GM19468 (cell line): ENCODE data around the gene FAM110A.
"Not testable (repeated sequence)": the region's sequence is repeated elsewhere in the genome, so short reads cannot be mapped to it uniquely, and the experiment has no call there.

Experiments used
- ATAC-seq: cut with Tn5 transposase; IDR thresholded peaks from one replicate; pipeline ENCODE4 v1.9.1; 2021; ENCODE audit warnings: mild to moderate bottlenecking, moderate library complexity, moderate number of reproducible peaks; ENCODE audit not compliant: unreplicated experiment; ENCODE audit errors: extremely low read depth

FAM110A gene

DNA sequence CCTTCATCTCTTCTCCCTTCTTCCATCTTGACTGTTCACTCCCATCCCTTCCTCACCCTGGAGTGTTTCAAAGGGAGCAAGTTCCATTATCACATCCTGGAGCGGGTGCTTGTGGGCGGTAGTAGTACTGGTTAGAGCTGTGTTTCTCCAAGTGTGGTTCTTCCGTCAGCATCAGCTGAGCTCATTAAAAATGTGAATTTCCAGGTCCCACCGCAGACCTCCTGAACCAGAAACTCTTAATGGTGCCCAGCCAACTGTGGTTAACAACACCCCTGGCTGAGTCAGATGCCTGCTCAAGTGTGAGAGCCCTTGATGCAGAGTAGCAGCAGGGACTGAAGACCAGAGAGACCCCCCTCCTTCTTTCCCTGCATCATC lies 58.2 kb downstream of the FAM110A start:
- no peak for ATAC-seq

- ATAC-seq, result not testable (repeated sequence)
Observed at GRCh38 chr20:892371-892770, 58.9 kb downstream of the FAM110A start.
